Measurements from ENCODE around the gene C1orf50.
A peak's percentile ranks its signal among the peaks of the same experiment; 100 is the strongest.

C1orf50 gene

DNA sequence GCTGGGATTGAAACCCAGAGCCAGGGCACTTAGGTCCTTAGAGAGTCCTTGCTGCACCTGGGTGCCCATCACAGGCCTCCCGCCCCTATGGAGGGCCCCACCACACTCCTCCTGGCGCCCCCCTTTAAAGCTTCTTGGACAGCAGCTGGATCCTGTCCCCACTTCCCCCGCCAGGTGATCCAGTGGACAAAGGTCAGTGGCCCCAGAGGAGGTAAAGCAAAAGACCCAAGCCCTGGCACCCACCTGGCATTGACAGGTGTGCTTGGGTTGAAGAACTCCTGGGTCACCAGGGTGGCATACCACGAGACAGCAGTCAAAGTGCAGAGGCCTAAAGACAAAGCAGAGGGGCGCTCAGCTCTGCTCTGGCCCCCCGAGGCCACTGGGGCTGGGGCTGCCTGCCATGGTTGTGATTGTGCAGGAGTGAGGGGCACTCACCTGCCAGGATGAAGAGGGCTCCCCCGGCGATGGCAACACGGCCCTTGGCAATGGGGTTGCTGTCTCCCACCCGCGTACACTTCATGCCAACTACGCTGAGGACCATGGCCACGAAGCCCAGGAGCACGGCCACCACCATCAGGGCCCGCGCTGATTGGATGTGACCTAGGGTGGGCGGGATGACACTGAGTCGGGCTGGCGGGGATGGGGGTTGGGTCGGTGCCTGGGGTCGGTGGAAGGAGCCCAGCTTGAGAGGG is 28.9 kb upstream of the C1orf50 start:
- TF ChIP-seq, protein P1, sequence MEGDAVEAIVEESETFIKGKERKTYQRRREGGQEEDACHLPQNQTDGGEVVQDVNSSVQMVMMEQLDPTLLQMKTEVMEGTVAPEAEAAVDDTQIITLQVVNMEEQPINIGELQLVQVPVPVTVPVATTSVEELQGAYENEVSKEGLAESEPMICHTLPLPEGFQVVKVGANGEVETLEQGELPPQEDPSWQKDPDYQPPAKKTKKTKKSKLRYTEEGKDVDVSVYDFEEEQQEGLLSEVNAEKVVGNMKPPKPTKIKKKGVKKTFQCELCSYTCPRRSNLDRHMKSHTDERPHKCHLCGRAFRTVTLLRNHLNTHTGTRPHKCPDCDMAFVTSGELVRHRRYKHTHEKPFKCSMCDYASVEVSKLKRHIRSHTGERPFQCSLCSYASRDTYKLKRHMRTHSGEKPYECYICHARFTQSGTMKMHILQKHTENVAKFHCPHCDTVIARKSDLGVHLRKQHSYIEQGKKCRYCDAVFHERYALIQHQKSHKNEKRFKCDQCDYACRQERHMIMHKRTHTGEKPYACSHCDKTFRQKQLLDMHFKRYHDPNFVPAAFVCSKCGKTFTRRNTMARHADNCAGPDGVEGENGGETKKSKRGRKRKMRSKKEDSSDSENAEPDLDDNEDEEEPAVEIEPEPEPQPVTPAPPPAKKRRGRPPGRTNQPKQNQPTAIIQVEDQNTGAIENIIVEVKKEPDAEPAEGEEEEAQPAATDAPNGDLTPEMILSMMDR (IDR thresholded peaks at IDR 0.05; ENCODE audit: unreplicated experiment in 3 of 3): no peak
- Mint-ChIP-seq H3K4me3 (peak overlapping the region in 2 of 3 experiments; percentile 26 to 79), H3K4me1 (peaks cover 35% of the 10 kb centered on the region), H3K9me3 (no peaks in the 10 kb centered on the region), H3K36me3 (ENCODE audit: low read depth) (no peaks in the 10 kb centered on the region), H3K27ac (peak overlapping the region in 1 of 3 experiments; percentile 99), H3K27me3 (ENCODE audit: low read depth) (no peaks in the 10 kb centered on the region)

GRCh38 chr1:42738678-42739226 is 28.3 kb upstream of the C1orf50 start:
- no peaks in the 10 kb centered on the region for H3K9me3 Mint-ChIP-seq
- H3K27ac Mint-ChIP-seq: peak overlapping the region; percentile 89 to 99 (median 96)
- H3K27me3 Mint-ChIP-seq (ENCODE audit: low read depth): no peaks in the 10 kb centered on the region
- peak overlapping the region; percentile 75 to 79 (median 76) for H3K4me3 Mint-ChIP-seq
- H3K4me1 Mint-ChIP-seq: peaks cover 41% of the 10 kb centered on the region
- H3K36me3 Mint-ChIP-seq (ENCODE audit: low read depth): no peaks in the 10 kb centered on the region
- TF ChIP-seq, protein P1 (IDR thresholded peaks at IDR 0.05; ENCODE audit: unreplicated experiment in 3 of 3): no peak

DNA sequence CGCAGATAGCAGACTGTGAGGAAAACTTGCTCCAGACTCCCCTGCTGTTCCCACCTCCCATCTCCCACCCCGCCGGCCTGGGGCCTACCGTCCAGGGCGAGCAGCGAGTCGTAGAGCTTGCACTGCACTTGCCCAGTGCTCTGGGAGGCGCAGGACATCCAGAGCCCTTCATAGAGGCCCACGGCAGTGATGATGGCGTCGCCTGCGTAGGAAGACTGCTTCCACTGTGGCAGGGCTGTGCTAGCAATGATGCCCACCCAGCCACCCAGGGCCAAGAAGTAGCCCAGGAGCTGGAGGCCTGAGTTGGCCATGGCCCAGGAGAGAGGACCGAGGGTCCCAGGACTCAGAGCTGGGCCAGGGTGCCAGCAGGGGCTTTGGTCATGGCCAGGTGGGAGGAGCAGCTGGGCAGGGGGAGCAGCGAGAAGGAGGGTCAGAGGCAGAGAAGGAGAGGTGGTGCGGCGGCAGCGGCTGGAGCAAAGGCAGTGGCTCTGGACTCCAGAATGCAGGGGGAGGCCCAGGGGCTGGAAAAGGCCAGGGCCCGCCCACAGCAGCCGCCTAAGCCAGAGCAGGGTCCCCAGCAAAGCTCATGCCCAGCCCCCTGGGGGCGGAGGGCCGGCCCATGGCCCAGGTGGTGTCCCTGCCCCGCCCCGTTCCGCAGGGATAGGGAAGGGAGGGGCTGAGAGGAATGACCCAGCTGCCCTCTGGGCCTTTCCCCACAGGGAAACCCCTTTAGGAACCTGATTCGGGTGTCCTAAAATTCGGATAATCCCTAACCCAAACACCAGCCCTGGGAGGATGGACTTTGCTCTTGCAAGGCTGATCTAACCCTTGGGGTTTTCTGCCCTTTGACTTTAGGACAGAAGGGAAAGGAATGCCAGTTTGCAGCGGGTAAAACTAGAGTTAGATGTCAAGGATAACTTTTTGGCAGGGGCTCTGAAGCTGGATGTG is 27.0 kb upstream of the C1orf50 start, which contains the start of gene CLDN19:
TSS of gene CLDN19 (minus strand) at position 484 of the 948 bp plus-strand sequence. CDS start at position 311, 173 bp downstream.
- Mint-ChIP-seq H3K27me3 (ENCODE audit: low read depth) (no peaks in the 10 kb centered on the region), H3K4me1 (peaks cover 43% of the 10 kb centered on the region), H3K4me3 (peak within 1 kb of the TSS; percentile 75 to 79 (median 76))

GRCh38 chr1:42740851-42741580 is 26.0 kb upstream of the C1orf50 start:
- no peaks in the 10 kb centered on the region for H3K9me3 Mint-ChIP-seq
- H3K27ac Mint-ChIP-seq: peak overlapping the region; percentile 96 to 99 (median 98)
- TF ChIP-seq, protein P1 (IDR thresholded peaks at IDR 0.05; ENCODE audit: unreplicated experiment in 3 of 3): no peak
- peaks cover 9% of the 10 kb centered on the region for H3K36me3 Mint-ChIP-seq (ENCODE audit: low read depth)
- no peaks in the 10 kb centered on the region for H3K27me3 Mint-ChIP-seq (ENCODE audit: low read depth)
- peaks cover 47% of the 10 kb centered on the region for H3K4me1 Mint-ChIP-seq
- H3K4me3 Mint-ChIP-seq: peak overlapping the region; percentile 42 to 66 (median 59)

More for the DNA sequence above, 27.0 kb upstream of the C1orf50 start, which contains the start of gene CLDN19:
- peak within 1 kb of the TSS; percentile 96 to 99 (median 98) for H3K27ac Mint-ChIP-seq
- H3K9me3 Mint-ChIP-seq: no peaks in the 10 kb centered on the region
- TF ChIP-seq, protein P1 (IDR thresholded peaks at IDR 0.05; ENCODE audit: unreplicated experiment in 3 of 3): no peak
- H3K36me3 Mint-ChIP-seq (ENCODE audit: low read depth): peaks cover under 1% of the 10 kb centered on the region

- H3K9me3 Mint-ChIP-seq: no peaks in the 10 kb centered on the region
- peak overlapping the region; percentile 96 to 99 (median 98) for H3K27ac Mint-ChIP-seq
- H3K4me1 Mint-ChIP-seq: peaks cover 47% of the 10 kb centered on the region
- H3K27me3 Mint-ChIP-seq (ENCODE audit: low read depth): no peaks in the 10 kb centered on the region
- peaks cover 10% of the 10 kb centered on the region for H3K36me3 Mint-ChIP-seq (ENCODE audit: low read depth)
- TF ChIP-seq, protein P1 (IDR thresholded peaks at IDR 0.05; ENCODE audit: unreplicated experiment in 3 of 3): no peak
- H3K4me3 Mint-ChIP-seq: no peak overlapping the region
Measured at GRCh38 chr1:42741706-42742105, 25.3 kb upstream of the C1orf50 start.

Measured in nephron (organoid).